Amniotic stem cell (primary cell): ENCODE measurements around the gene MARCHF10.
"Not testable (repeated sequence)": the region's sequence is repeated elsewhere in the genome, so short reads cannot be mapped to it uniquely, and the experiment has no call there.

Experiments
- DNase-seq: peaks from one replicate; lab custom pipeline; 2025; lab: John Stamatoyannopoulos, UW

The MARCHF10 gene

DNA sequence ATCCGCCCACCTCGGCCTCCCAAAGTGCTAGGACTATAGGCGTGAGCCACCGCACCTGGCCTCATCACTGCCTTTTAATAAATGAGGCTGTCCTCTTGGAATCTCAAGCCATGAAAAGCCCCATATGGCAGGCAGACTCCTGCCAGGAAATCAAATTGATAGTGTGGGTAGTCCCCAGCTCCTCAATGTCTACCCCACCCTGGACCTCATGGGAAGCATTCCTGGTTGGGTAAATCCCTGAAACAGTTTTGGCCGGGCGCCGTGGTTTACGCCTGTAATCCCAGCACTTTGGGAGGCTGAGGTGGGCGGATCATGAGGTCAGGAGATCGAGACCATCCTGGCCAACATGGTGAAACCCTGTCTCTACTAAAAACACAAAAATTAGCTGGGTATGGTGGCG lies 109.7 kb downstream of the MARCHF10 start:
- not testable (repeated sequence) for DNase-seq

DNA sequence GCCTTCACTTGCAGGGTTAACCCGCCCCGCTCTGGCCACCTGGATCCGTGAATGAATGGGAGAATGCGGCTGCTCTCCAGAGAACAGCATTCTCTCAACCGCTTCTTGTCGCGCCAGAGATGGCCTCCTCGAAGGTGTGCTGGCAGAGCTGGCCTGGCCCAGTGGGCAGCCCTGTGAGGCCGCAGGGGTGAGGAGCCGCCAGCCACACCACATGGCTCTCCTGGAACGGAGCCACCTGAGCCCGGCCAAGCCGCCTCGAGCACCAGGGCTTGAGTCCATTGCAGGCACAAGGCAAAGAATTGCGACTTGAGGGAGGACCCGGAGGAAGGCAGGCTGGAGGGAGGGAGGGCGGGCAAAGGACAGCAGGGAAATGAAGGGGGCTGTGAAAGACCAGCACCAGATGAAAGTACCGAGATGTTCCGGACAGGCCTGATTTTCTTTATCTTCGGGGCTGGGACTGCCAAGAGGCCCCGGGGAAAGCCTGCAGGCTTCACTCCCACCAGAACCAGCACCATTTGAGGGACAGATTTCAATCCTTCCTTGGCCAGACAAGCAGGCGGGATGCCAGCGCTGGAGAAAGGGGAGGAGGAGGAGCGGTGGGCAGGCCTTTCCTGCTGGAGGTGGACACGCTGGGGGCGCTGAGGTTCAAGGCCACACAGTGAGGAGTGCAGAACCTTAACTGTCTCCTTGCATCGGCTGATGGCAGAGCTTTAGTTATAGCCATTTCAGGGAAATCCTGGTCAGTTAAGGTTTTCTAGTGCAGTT lies 111.2 kb downstream of the MARCHF10 start:
- no peak for DNase-seq

DNA sequence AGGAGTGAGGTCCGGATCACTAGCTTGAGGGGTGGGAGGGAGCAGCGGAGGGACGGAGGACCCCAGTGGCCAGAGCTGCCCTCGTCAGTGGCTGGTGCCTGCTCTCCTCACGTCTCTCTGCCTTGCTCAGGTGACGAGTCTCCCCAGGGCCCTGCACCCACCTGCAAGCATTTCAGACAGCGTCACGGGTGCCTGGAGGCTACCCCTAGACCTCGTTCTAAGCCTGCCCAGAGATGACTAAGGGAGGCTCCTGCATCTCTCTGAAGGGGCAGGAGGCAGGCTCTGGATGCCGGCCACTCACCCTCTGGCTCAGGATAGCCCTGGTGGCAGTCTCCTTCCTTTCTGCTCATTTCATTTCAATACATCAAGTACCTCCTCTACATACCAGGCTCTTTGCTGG lies 111.9 kb downstream of the MARCHF10 start:
- DNase-seq, result no peak

DNA sequence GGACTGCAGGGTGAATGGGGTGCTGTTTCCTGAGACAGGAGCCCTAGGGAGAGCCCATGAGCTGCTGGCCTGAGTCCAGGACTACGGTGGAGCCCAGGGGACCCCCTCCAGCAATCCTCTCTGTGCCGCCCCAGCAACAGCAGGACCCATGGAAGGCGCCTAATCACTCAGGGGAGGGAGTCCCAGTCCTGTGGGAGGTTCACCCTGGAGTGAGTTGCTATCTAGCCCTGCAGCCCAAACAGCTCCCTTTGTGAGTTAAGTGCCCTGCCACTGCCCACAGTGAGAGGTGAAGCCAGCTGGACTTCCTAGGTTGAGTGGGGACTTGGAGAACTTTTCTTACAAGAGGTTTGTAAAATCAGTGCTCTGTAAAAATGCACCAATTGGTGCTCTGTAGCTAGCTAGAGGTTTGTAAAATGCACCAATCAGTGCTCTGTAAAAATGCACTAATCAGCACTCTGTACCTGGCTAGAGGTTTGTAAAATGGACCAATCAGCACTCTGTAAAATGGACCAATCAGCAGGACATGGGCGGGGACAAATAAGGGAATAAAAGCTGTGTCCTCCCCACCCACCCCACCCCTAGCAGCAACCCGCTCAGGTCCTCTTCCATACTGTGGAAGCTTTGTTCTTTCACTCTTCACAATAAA lies 112.9 kb downstream of the MARCHF10 start:
- not testable (repeated sequence) for DNase-seq

DNA sequence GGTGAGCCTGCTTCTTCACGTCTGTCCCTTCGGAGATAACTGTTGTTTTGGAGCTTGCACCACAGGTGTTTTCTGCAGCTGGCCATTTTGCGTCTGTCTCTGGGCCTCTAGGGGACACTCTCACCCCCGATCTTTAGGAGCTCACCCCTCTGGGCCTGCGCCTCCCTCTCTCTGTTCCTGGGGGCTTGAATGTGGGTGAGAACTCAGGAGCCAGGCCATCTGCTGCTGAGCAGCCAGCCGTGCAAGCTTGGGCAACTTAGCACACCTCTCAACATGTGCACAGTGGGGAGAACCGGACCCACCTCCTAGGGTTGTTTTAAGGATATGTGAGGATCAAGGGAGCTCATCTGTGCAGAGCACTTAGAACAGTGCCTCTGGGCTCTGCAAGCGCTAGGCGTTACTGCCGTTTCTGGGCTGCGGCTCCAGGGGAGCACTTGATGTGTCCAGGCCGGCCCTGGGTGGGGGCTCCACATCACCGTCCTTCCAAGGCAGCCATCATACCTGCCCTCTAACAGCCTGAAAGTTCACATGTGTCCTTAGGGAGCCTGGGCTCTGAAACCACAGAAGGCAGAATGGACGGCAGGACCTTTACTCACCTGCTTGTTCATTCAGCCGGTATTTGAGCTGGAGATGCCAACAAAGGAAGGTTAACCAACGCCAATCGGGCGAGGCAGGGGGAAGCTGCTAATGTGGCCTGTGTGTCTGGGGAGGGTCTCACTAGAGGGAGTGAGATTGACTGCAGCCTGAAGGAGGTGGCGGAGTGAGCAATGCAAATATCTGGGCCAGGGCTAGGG lies 114.3 kb downstream of the MARCHF10 start:
- no peak for DNase-seq

DNA sequence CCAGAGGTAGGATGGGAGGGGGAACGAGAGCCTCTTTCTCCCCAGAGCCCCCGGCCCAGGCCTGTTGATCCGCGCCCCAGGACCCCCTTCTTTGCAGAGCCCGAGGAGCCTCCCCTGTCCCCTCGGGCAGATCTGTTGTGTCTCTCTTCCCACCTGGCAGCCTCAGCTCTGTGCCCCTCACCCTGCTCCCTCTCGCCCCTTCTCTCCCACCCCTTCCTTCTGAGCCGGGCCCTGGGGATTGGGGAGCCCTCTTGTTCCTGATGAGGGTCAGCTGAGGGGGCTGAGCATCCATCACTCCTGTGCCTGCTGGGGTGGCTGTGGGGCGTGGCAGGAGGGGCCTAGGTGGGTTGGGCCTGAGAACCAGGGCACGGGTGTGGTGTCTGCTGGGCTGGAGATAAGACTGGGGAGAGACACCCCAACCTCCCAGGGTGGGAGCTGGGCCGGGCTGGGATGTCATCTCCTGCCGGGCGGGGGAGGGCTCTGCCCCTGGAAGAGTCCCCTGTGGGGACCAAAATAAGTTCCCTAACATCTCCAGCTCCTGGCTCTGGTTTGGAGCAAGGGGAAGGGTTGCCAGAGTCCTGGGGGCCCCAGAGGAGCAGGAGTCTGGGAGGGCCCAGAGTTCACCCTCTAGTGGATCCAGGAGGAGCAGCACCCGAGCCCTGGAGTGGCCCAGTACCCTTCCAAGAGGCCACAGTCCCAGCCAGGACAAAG lies 115.2 kb downstream of the MARCHF10 start:
- no peak for DNase-seq

DNA sequence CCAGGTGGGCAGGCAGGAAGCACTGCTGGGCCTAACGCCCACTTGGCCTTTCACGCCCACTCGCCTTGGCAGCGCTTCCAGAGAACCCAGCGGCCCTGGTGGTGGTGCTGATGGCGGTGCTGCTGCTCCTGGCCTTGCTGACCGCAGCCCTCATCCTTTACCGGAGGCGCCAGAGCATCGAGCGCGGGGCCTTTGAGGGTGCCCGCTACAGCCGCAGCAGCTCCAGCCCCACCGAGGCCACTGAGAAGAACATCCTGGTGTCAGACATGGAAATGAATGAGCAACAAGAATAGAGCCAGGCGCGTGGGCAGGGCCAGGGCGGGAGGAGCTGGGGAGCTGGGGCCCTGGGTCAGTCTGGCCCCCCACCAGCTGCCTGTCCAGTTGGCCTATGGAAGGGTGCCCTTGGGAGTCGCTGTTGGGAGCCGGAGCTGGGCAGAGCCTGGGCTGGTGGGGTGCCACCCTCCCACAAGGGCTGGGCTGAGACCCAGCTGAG lies 115.9 kb downstream of the MARCHF10 start:
- no peak for DNase-seq

DNA sequence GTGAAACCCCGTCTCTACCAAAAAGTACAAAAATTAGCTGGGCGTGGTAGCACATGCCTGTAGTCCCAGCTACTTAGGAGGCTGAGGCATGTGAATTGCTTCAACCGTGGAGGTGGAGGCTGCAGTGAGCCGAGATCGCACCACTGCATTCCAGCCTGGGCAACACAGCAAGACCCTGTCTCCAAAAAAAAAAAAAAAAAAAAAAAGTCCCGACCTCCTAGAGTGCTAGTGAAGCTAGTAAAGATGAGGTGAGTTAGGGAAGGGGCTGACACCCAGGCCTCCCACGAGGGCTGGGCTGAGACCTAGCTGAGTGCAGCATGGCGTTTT lies 116.6 kb downstream of the MARCHF10 start:
- DNase-seq, result not testable (repeated sequence)

DNA sequence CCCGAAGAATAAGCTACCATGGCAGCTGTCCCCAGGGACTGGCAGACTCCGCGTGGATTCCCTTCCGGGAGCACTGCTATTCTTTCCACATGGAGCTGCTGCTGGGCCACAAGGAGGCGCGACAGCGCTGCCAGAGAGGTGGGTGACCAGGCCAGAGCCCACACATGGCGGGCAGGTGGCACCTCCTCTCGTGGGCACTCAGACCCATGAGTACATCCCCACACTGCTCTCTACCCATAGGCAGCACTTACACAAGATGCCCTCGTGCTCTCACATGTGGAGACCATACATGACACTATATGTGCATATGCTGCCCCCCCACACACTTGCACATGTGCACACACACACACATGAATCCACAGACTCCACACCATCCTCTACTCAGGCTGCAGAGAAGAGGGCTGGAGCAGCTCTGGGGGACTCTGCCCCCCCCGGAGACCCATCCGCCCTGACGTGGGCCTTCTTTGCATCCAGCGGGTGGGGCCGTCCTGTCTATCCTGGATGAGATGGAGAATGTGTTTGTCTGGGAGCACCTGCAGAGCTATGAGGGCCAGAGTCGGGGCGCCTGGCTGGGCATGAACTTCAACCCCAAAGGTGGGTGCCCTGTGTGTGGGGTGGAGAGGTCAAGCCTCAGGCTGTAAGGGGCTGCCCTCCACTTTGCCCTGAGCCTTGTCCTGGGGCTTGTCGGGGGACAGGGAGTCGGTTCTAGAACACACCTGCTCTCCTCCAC lies 117.8 kb downstream of the MARCHF10 start:
- no peak for DNase-seq

DNA sequence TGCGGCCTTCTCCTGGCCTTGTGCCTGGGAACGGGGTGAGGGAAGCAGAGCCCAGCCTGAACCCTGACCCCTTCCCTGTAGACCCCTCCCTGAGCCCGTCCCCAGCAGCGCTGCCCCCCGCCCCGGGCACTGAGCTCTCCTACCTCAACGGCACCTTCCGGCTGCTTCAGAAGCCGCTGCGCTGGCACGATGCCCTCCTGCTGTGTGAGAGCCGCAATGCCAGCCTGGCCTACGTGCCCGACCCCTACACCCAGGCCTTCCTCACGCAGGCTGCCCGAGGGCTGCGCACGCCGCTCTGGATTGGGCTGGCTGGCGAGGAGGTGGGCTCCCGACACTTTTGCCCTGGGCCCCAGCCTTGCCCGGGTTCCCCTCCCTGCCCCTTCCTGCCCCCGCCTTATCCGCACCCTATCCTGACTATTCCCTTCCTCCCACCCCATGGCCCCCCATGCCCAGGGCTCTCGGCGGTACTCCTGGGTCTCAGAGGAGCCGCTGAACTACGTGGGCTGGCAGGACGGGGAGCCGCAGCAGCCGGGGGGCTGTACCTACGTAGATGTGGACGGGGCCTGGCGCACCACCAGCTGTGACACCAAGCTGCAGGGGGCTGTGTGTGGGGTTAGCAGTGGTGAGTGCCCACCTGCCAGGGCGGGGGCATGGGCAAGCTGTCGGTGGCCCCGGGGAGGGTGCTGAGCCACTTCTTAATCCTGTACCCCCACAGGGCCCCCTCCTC lies 118.5 kb downstream of the MARCHF10 start:
- DNase-seq, result no peak

DNA sequence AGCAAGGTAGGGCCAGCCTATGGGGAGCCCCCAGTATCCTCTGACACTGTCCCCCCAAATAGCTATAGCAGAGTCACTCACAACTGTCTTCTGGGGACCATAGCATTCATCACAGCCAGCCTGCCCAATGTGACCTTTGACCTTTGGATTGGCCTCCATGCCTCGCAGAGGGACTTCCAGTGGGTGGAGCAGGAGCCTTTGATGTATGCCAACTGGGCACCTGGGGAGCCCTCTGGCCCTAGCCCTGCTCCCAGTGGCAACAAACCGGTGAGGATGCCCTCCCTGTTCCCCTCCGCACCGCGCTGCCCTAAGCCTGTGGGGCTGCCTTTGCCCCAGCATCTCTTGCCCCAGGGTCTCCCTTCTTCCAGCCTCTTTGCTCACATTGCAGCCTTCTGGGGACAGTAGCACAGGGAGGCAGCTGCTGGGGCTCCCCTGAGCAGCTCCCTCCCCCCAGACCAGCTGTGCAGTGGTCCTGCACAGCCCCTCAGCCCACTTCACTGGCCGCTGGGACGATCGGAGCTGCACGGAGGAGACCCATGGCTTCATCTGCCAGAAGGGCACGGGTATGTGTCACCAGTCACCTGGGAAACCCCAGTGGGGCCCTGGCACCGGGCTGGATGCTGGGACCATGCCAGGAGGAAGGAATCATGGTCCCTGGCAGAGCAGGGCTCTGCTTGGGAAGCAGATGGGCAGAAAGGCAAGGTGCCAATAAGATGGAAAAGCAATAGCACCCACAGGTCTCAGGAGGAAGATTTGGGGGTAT lies 119.5 kb downstream of the MARCHF10 start:
- no peak for DNase-seq

DNA sequence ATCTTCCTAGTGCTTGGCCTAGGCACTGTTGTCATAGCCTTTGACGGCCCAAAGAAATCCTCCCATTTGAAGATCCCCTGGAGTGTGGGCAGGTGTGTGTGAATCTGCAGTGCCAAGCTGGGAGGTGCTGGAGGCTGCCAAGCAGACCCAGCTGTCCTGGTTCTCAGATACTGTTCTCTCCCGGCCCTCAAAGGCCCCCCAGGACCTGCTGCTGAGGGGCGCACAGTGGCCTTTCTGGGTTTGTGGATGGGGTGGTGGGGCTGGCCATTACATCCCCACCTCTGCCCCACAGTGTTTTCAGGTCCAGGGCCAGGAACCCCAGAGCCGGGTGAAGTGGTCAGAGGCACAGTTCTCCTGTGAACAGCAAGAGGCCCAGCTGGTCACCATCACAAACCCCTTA lies 120.1 kb downstream of the MARCHF10 start:
- DNase-seq, result no peak

DNA sequence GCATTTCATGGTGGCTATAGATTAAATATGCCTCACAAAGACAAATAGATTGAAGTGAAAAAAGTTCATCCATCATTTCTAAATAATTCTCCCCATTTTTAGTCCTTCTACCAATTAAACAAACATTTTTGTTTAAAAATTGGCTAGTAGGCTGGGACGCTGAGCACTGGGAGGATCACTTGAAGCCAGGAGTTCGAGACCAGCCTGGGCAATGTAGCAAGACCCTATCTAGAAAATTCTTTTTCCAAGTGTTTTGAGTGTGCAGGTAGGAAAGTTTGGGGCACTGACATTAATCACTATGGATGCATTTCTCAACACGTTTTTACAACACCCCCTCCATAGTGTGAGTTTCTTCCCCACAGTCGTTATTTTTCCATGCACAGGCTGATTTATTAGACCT lies 123.9 kb downstream of the MARCHF10 start:
- no peak for DNase-seq

DNA sequence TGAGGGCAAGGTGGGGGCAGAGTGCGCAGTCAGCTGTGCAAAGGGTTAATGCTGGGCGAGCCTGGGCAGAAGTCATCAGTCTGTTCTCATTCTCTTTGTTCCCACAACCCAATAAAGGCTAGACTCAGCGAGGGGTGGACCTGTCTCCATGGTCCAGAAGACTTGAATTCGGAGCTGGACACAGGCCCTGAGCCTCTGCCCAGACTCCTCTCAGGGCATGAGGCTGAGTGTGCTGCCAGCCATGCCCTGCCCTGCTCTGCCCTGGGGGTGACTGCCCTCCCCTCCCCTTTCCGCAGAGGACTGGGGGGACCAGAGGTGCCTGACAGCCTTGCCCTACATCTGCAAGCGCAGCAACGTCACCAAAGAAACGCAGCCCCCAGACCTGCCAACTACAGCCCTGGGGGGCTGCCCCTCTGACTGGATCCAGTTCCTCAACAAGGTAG lies 126.2 kb downstream of the MARCHF10 start:
- DNase-seq, result no peak

DNA sequence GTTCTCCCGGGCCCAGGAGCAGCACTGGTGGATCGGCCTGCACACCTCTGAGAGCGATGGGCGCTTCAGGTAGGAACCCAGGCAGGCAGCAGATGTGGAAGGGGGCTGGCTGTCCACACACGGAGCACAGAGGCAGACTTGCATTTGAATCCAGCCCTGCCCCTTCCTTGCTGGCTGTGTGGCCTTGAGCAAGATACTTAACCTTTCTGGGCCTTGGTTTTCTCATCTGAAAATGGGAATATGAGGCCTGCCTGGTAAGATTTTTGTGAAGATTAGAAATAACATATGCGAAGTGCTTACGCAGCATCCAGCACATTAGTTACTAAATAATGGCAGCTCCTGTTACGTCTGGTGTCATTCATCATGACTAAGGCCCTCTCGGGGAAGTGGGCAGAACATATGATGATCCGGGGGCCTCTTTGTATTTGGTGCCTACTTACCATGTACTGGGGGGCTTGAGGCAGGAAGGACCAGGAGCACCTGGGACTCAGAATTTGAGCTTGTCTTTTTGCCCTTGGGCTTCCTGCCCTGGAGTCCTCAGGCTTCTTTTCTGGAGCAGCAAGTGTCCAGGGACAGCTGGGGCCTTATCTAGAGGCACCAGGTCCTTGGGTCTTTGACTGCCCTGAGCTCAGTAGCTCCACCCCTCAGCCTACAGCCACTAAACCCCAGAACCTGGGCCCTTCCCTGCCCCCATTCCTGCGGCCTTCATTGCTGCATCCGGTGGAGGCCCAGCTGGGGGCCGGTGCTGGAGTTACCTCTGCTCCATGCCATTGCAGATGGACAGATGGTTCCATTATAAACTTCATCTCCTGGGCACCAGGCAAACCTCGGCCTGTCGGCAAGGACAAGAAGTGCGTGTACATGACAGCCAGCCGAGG lies 126.8 kb downstream of the MARCHF10 start:
- no peak for DNase-seq

DNA sequence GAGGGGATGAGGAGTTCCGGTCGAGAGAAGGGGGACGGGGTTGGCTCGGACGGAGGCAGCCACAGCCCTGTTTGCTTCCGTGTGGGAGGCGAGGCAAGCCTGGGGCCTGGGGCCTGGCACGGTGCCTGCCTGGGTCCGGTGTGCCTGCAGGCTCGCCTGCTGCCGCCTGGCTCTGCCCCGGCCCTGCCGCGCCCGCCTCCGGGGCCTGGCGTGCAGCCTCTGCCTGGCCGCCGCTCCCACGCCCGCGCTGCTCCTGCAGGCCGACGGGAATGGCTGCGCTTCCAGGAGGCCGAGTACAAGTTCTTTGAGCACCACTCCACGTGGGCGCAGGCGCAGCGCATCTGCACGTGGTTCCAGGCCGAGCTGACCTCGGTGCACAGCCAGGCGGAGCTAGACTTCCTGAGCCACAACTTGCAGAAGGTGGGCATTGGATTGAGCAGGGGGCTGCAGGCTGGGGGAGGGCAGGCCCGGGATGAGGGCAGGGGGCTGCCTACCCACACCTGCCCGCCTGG lies 127.5 kb downstream of the MARCHF10 start:
- DNase-seq, result no peak

DNA sequence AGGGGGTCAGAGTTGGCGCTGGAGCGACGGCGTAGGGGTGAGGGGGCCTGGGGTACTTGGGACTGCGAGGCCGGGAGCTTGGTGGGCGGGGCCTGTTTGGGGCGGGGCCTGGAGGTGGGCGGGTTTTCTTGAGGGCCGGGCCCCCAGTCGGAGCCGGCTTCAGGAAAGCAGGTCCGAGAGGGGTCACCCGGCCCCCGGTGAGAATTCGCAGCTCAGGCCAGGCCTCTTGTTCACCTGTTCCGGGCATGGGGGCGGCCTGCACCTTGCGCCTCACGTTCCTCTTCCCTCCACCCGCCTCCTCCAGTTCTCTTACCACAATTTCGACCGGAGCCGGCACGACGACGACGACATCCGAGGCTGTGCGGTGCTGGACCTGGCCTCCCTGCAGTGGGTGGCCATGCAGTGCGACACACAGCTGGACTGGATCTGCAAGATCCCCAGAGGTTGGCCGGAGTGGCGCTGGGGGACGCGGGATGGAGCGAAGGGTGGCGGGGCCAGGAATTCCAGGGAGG lies 128.2 kb downstream of the MARCHF10 start:
- DNase-seq, result no peak

DNA sequence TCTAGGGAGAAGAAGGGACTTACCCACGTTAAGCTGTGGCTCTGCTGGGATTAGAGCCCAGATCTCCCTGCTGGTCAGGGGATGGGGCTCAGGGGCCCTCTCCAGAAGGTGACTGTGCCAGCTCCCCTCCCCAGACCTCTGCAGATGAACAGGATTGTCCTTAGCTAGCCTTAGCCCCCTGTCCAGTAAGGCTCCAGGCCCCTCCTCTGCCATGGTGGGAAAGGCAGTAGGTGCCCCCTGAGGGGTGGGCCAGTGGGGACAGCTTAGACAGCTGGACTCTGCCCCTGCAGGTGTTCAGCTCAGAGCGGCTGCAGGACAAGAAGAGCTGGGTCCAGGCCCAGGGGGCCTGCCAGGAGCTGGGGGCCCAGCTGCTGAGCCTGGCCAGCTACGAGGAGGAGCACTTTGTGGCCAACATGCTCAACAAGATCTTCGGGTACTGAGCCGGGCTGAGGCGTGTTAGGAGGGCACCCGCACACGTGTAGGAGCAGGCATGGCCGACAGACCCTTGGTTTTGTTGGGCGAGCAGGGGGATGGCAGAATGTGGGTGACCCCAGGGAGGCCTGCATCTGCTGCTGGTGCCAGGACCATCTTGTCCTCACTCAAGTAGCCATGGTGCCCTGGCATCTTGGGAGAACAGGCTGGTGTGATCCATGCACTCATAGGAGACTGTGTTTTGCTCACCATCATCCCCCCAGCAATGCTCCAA lies 129.7 kb downstream of the MARCHF10 start:
- DNase-seq, result no peak
